ENCODE measurements around the gene BPGM. TPM values are rescaled to one million over a fixed set of nuclear protein-coding genes. Genes with fewer than 3 reads are reported as not detected.

BPGM gene
- total RNA-seq, 3 donors from 2014 or later (not counting 1 experiment from before 2014, with no cell fraction given): 30.0 to 39.1 (median 31.4) TPM

DNA sequence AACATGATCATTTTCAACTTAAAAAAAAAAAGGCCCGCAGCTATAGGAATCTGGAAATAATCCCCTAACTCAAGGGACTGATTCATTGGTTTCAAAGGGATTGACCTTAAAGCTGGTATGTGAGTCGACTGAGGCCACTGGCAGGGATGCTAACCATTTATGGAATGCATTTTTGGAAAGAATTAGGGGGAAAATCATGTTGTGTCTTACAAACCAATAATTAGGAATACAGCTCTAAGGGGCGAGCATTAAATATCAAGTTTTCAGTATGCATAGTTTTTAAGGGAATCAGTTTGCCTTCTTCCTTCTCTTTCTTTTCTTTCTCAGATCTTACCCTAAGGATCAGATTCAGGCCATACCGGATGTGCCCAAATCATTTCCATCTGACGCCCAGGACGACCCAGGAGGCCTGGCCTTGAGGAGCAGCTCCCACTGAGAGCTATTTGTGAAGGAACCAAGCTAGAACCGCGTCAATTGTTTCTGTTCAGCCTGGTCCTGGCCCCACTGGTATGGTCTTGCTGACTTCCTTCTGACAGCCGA is 48.7 kb downstream of the BPGM start:
- intact Hi-C loops (cut with micrococcal nuclease): no loop called here

DNA sequence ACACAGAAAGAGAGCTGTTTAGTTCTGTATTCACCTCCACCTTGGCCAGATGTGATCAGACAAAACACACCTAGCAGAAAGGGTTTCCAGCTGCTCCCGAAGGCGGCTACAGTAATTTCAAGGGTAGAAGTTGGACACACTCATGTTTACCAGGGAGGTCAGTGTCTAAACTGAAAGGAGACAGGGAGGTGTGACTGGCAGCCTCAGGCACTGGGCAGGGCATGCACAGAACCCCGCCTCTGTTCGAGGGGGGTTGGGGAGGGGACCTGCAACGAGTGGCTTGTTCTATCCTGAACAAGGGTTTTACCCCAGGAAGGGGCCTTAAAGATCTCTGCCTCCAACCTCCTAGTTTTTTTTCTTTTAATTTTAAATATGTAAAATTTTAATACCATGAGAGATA is 49.6 kb downstream of the BPGM start:
- H3K4me3 ChIP-seq (ENCODE audit: low read length): no peak overlapping the region
- no peak overlapping the region for H3K27ac ChIP-seq (ENCODE audit: low read length)
- Mint-ChIP-seq H3K27ac (no peak overlapping the region), H3K4me3 (no peak overlapping the region), H3K27me3 (ENCODE audit: low read depth in 2 of 2) (peaks cover 7 to 15% of the 10 kb centered on the region in 2 donors), H3K9me3 (no peaks in the 10 kb centered on the region), H3K4me1 (no peaks in the 10 kb centered on the region), H3K36me3 (no peaks in the 10 kb centered on the region)
- no peaks in the 10 kb centered on the region for H3K4me1 ChIP-seq (ENCODE audit: control insufficient read depth, insufficient read depth, low read length)
- no peaks in the 10 kb centered on the region for H3K36me3 ChIP-seq (ENCODE audit: control insufficient read depth, insufficient read depth, low read length)
- no peak for ATAC-seq
- intact Hi-C loops (cut with micrococcal nuclease): no loop called here
- no peaks in the 10 kb centered on the region for H3K9me3 ChIP-seq (ENCODE audit: control insufficient read depth, insufficient read depth, low read length)
- no peak for DNase-seq
- peaks cover 3% of the 10 kb centered on the region for H3K27me3 ChIP-seq (ENCODE audit: control insufficient read depth, insufficient read depth, low read length)
- WGBS (ENCODE audit: insufficient coverage): 98% methylated on average over 4 of the region's 5 CpGs
- TF ChIP-seq, protein P1, sequence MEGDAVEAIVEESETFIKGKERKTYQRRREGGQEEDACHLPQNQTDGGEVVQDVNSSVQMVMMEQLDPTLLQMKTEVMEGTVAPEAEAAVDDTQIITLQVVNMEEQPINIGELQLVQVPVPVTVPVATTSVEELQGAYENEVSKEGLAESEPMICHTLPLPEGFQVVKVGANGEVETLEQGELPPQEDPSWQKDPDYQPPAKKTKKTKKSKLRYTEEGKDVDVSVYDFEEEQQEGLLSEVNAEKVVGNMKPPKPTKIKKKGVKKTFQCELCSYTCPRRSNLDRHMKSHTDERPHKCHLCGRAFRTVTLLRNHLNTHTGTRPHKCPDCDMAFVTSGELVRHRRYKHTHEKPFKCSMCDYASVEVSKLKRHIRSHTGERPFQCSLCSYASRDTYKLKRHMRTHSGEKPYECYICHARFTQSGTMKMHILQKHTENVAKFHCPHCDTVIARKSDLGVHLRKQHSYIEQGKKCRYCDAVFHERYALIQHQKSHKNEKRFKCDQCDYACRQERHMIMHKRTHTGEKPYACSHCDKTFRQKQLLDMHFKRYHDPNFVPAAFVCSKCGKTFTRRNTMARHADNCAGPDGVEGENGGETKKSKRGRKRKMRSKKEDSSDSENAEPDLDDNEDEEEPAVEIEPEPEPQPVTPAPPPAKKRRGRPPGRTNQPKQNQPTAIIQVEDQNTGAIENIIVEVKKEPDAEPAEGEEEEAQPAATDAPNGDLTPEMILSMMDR (IDR thresholded peaks at IDR 0.05): no peak

More for the DNA sequence above, 48.7 kb downstream of the BPGM start:
- TF ChIP-seq, protein P1 (IDR thresholded peaks at IDR 0.05): no peak
- WGBS (ENCODE audit: insufficient coverage): 90% methylated on average over 8 of the region's 9 CpGs
- Histone ChIP-seq H3K27me3 (ENCODE audit: control insufficient read depth, insufficient read depth, low read length) (peaks cover 3% of the 10 kb centered on the region), H3K27ac (ENCODE audit: low read length) (no peak overlapping the region), H3K9me3 (ENCODE audit: control insufficient read depth, insufficient read depth, low read length) (no peaks in the 10 kb centered on the region), H3K4me1 (ENCODE audit: control insufficient read depth, insufficient read depth, low read length) (no peaks in the 10 kb centered on the region), H3K36me3 (ENCODE audit: control insufficient read depth, insufficient read depth, low read length) (no peaks in the 10 kb centered on the region), H3K4me3 (ENCODE audit: low read length) (no peak overlapping the region)
- no peak for ATAC-seq
- Mint-ChIP-seq H3K27ac (no peak overlapping the region), H3K4me3 (no peak overlapping the region), H3K9me3 (no peaks in the 10 kb centered on the region), H3K27me3 (ENCODE audit: low read depth in 2 of 2) (peaks cover 9 to 22% of the 10 kb centered on the region in 2 donors), H3K4me1 (no peaks in the 10 kb centered on the region), H3K36me3 (no peaks in the 10 kb centered on the region)
- DNase-seq: no peak

DNA sequence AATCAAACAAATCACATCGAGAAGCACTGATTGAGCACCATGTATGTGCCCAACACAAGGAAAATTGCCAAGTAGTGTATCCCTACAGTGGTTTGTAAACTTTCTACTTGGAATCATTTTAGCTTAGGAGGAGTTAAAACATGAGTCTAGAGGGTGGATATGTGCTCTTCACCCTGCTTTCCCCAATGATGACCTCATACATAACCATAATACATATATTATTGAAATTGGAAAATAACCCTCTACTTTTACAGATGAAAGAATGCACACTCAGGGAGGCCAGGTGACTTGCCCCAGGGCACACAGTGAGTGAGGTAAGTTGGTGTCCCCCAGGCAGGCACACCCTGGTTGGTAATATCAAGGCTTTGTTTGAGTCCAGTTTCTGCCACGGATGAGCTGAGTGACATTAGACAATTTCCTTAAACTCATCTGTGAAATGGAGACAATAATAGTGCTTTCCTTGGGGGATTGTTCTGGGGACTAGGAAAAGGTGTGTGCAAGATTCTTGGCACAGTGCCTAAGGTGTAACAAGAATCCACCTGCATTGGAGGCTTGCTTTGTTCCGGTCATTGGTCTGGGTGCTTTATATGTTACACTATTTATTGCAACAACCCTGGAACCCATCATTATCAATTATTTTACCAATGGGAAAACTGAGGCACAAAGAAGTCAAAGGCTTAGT is 50.7 kb downstream of the BPGM start:
- TF ChIP-seq, protein P1 (IDR thresholded peaks at IDR 0.05): no peak
- Histone ChIP-seq H3K27me3 (ENCODE audit: control insufficient read depth, insufficient read depth, low read length) (no peaks in the 10 kb centered on the region), H3K36me3 (ENCODE audit: control insufficient read depth, insufficient read depth, low read length) (no peaks in the 10 kb centered on the region), H3K9me3 (ENCODE audit: control insufficient read depth, insufficient read depth, low read length) (no peaks in the 10 kb centered on the region), H3K4me1 (ENCODE audit: control insufficient read depth, insufficient read depth, low read length) (no peaks in the 10 kb centered on the region), H3K4me3 (ENCODE audit: low read length) (no peak overlapping the region), H3K27ac (ENCODE audit: low read length) (no peak overlapping the region)
- no peaks in the 10 kb centered on the region for H3K36me3 Mint-ChIP-seq
- peaks cover 0 to 7% of the 10 kb centered on the region in 2 donors for H3K27me3 Mint-ChIP-seq (ENCODE audit: low read depth in 2 of 2)
- intact Hi-C loops (cut with micrococcal nuclease): no loop called here
- DNase-seq (no peak), ATAC-seq (no peak)
- WGBS (ENCODE audit: insufficient coverage): 100% methylated on average over 3 of the region's 3 CpGs
- H3K27ac Mint-ChIP-seq: no peak overlapping the region
- H3K4me3 Mint-ChIP-seq: no peak overlapping the region
- no peaks in the 10 kb centered on the region for H3K4me1 Mint-ChIP-seq
- H3K9me3 Mint-ChIP-seq: no peaks in the 10 kb centered on the region

All from natural killer cell (primary cell).